GM12872 (cell line): Measurements from ENCODE around the gene APOBEC2.

Experiments
- CTCF ChIP-seq: IDR thresholded peaks from 3 replicates; pipeline ENCODE4 v1.5.1; 2011; ENCODE audit warnings: low read depth, mild to moderate bottlenecking, low read length, moderate library complexity; ENCODE audit not compliant: insufficient read depth

Gene APOBEC2

GRCh38 chr6:41039060-41039998 lies 13.7 kb upstream of the APOBEC2 start, which contains the start of gene UNC5CL:
TSS of gene UNC5CL (minus strand) at chr6:41039221. CDS start at chr6:41035074, 4,147 bp downstream.
- TF ChIP-seq CTCF: peak; percentile 87

- TF ChIP-seq CTCF: no peak
Observed at GRCh38 chr6:41040101-41040939, 12.7 kb upstream of the APOBEC2 start.

GRCh38 chr6:41040940-41041536 lies 12.0 kb upstream of the APOBEC2 start:
- TF ChIP-seq CTCF: no peak

- TF ChIP-seq CTCF: no peak
Observed at GRCh38 chr6:41042226-41043055, 10.6 kb upstream of the APOBEC2 start, which contains the start of gene TSPO2. TSS of gene TSPO2 (plus strand) at chr6:41042467. CDS start at chr6:41042986, 519 bp downstream.

- TF ChIP-seq CTCF: no peak
Observed at GRCh38 chr6:41043151-41043550, 9.9 kb upstream of the APOBEC2 start.

GRCh38 chr6:41045664-41046063 lies 7.3 kb upstream of the APOBEC2 start:
- no peak for TF ChIP-seq CTCF
